Trophoblast cell (in vitro differentiated cells and primary cell): ENCODE data around the gene CNN3.
A peak's percentile ranks its signal among the peaks of the same experiment; 100 is the strongest.

Experiments used
- DNase-seq, 2 donors: peaks; one replicate each; pipeline ENCODE4 v3.0.0-alpha.2; 2016
- H2AFZ ChIP-seq: 2 replicates; pipeline ENCODE4 v1.6.1; 2013; ENCODE audit warnings: low read length, moderate library complexity, mild to moderate bottlenecking; ENCODE audit not compliant: insufficient read depth, poor library complexity
- H2AK5ac ChIP-seq: 2 replicates; pipeline ENCODE4 v1.6.1; 2013; ENCODE audit warnings: mild to moderate bottlenecking, low read length
- H2BK120ac ChIP-seq: 2 replicates; pipeline ENCODE4 v1.6.1; 2013; ENCODE audit warnings: low read length, mild to moderate bottlenecking, moderate library complexity; ENCODE audit not compliant: insufficient read depth, poor library complexity
- H2BK12ac ChIP-seq: 2 replicates; pipeline ENCODE4 v1.6.1; 2013; ENCODE audit warnings: mild to moderate bottlenecking, low read length, moderate library complexity
- H2BK5ac ChIP-seq: 2 replicates; pipeline ENCODE4 v1.6.1; 2013; ENCODE audit warnings: low read length, low read depth, moderate library complexity, mild to moderate bottlenecking; ENCODE audit not compliant: poor library complexity
- H3K14ac ChIP-seq: 2 replicates; pipeline ENCODE4 v1.6.1; 2013; ENCODE audit warnings: mild to moderate bottlenecking, low read length
- H3K18ac ChIP-seq: 2 replicates; pipeline ENCODE4 v1.6.1; 2013; ENCODE audit warnings: mild to moderate bottlenecking, low read length
- H3K23ac ChIP-seq: 2 replicates; pipeline ENCODE4 v1.6.1; 2013; ENCODE audit warnings: low read length
- H3K27ac ChIP-seq: 2 replicates; pipeline ENCODE4 v1.5.1; 2013; ENCODE audit warnings: low read depth, mild to moderate bottlenecking, inconsistent platforms, low read length, moderate library complexity
- H3K27me3 ChIP-seq: 2 replicates; pipeline ENCODE4 v1.6.1; 2013; ENCODE audit warnings: inconsistent platforms, mild to moderate bottlenecking, low read length, moderate library complexity; ENCODE audit not compliant: insufficient read depth
- H3K36me3 ChIP-seq, 2 experiments: 1 replicate in 1 of 2; 2 replicates in 1 of 2; pipeline ENCODE4 v1.6.1; 2013; ENCODE audit warnings: low read length in 2 of 2, mild to moderate bottlenecking in 2 of 2, moderate library complexity in 1 of 2; ENCODE audit not compliant: insufficient read depth in 2 of 2, control insufficient read depth in 1 of 2
- H3K4ac ChIP-seq: 2 replicates; pipeline ENCODE4 v1.6.1; 2013; ENCODE audit warnings: low read depth, mild to moderate bottlenecking, low read length, moderate library complexity
- H3K4me1 ChIP-seq, 2 experiments: 1 replicate in 1 of 2; 2 replicates in 1 of 2; pipeline ENCODE4 v1.6.1; 2013; ENCODE audit warnings: low read length in 2 of 2, mild to moderate bottlenecking in 2 of 2, moderate library complexity in 1 of 2; ENCODE audit not compliant: insufficient read depth in 2 of 2, control insufficient read depth in 1 of 2
- H3K4me2 ChIP-seq: 2 replicates; pipeline ENCODE4 v1.6.1; 2013; ENCODE audit warnings: inconsistent platforms, mild to moderate bottlenecking, low read length, moderate library complexity
- H3K4me3 ChIP-seq: 2 replicates; pipeline ENCODE4 v1.5.1; 2013; ENCODE audit warnings: mild to moderate bottlenecking, low read depth, low read length, inconsistent platforms
- H3K79me1 ChIP-seq: one replicate; pipeline ENCODE4 v1.6.1; 2013; ENCODE audit warnings: low read length
- H3K79me2 ChIP-seq: 2 replicates; pipeline ENCODE4 v1.6.1; 2013; ENCODE audit warnings: low read length, mild to moderate bottlenecking; ENCODE audit not compliant: control insufficient read depth, insufficient read depth, poor library complexity
- H3K9ac ChIP-seq: 2 replicates; pipeline ENCODE4 v1.6.1; 2013; ENCODE audit warnings: mild to moderate bottlenecking, low read length
- H3K9me3 ChIP-seq: 2 replicates; pipeline ENCODE4 v1.6.1; 2013; ENCODE audit warnings: low read depth, mild to moderate bottlenecking, control low read depth, inconsistent platforms, low read length; ENCODE audit not compliant: insufficient read depth
- H4K12ac ChIP-seq: 2 replicates; pipeline ENCODE4 v1.6.1; 2013; ENCODE audit warnings: low read depth, mild to moderate bottlenecking, low read length, moderate library complexity
- H4K8ac ChIP-seq: 2 replicates; pipeline ENCODE4 v1.6.1; 2013; ENCODE audit warnings: low read depth, mild to moderate bottlenecking, low read length, moderate library complexity
- H4K91ac ChIP-seq: one replicate; pipeline ENCODE4 v1.6.1; 2013; ENCODE audit warnings: low read depth, mild to moderate bottlenecking, low read length, moderate library complexity
- WGBS: extraction: QIAGEN DNeasy Blood & Tissue Kit; methylation state at CpG from one replicate; pipeline ENCODE4 v1.1.7; 2013; ENCODE audit warnings: missing lambda C conversion rate; ENCODE audit not compliant: insufficient read length, insufficient coverage; ENCODE audit errors: extremely low coverage; 5-methylcytosine and 5-hydroxymethylcytosine counted together

Gene CNN3

GRCh38 chr1:94866164-94866807 lies 60.6 kb downstream of the CNN3 start:
- Histone ChIP-seq H3K14ac (peak overlapping the region; percentile 1), H3K9ac (no peak overlapping the region), H3K9me3 (peaks cover 2% of the 10 kb centered on the region), H4K91ac (peak overlapping the region; percentile 8), H2AK5ac (no peak overlapping the region), H3K4me3 (no peak overlapping the region), H3K79me2 (peaks cover 1% of the 10 kb centered on the region), H3K27me3 (no peaks in the 10 kb centered on the region), H2BK120ac (peak overlapping the region; percentile 11), H2BK12ac (peak overlapping the region; percentile 36), H3K4me2 (no peak overlapping the region), H3K18ac (no peak overlapping the region), H3K79me1 (peaks cover 31% of the 10 kb centered on the region), H3K4ac (no peak overlapping the region), H2BK5ac (peak overlapping the region; percentile 10), H3K27ac (peak overlapping the region; percentile 78), H3K23ac (no peak overlapping the region), H3K36me3 (no peaks in the 10 kb centered on the region), H3K4me1 (peaks cover 22 to 29% of the 10 kb centered on the region in 2 experiments), H4K12ac (no peak overlapping the region), H2AFZ (no peak overlapping the region), H4K8ac (peak overlapping the region; percentile 1)
- no peak for DNase-seq
- WGBS = no CpG with 5 or more reads among the region's 4 CpGs

- peak overlapping the region; percentile 84 for H2BK120ac ChIP-seq
- 100% methylated on average over 1 of the region's 4 CpGs for WGBS
These were observed 61.5 kb downstream of the CNN3 start for GRCh38 chr1:94865360-94865759.

GRCh38 chr1:94864821-94865220 lies 62.1 kb downstream of the CNN3 start:
- H3K27me3 ChIP-seq = no peaks in the 10 kb centered on the region
- H3K36me3 ChIP-seq = no peaks in the 10 kb centered on the region
- H2AK5ac ChIP-seq = no peak overlapping the region
- peak overlapping the region; percentile 44 for H4K8ac ChIP-seq
- H2AFZ ChIP-seq = peak overlapping the region; percentile 44
- WGBS = no CpG with 5 or more reads among the region's 9 CpGs
- H3K79me2 ChIP-seq = peaks cover 1% of the 10 kb centered on the region
- H3K14ac ChIP-seq = peak overlapping the region; percentile 51
- peak overlapping the region; percentile 10 for H3K4me2 ChIP-seq
- peak overlapping the region; percentile 63 for H2BK12ac ChIP-seq
- H3K4me3 ChIP-seq = no peak overlapping the region
- H3K23ac ChIP-seq = no peak overlapping the region
- H2BK5ac ChIP-seq = peak overlapping the region; percentile 47
- H3K79me1 ChIP-seq = peaks cover 27% of the 10 kb centered on the region
- H2BK120ac ChIP-seq = peak overlapping the region; percentile 66
- DNase-seq = peak; percentile 80 to 85
- peaks cover 2% of the 10 kb centered on the region for H3K9me3 ChIP-seq
- H3K9ac ChIP-seq = no peak overlapping the region
- no peak overlapping the region for H3K4ac ChIP-seq
- no peak overlapping the region for H3K18ac ChIP-seq
- no peak overlapping the region for H4K12ac ChIP-seq
- H3K4me1 ChIP-seq = peaks cover 21 to 22% of the 10 kb centered on the region in 2 experiments
- peak overlapping the region; percentile 85 for H3K27ac ChIP-seq
- H4K91ac ChIP-seq = no peak overlapping the region

More at GRCh38 chr1:94865360-94865759, 61.5 kb downstream of the CNN3 start:
- Histone ChIP-seq H3K18ac (no peak overlapping the region), H3K4me3 (no peak overlapping the region), H2BK5ac (peak overlapping the region; percentile 97), H4K8ac (peak overlapping the region; percentile 84), H3K27ac (peak overlapping the region; percentile 85), H3K4ac (peak overlapping the region; percentile 10), H4K12ac (no peak overlapping the region), H4K91ac (peak overlapping the region; percentile 94), H3K4me2 (no peak overlapping the region), H3K9ac (no peak overlapping the region), H3K14ac (peak overlapping the region; percentile 63), H2AFZ (peak overlapping the region; percentile 8), H2BK12ac (peak overlapping the region; percentile 80), H3K27me3 (no peaks in the 10 kb centered on the region), H3K23ac (no peak overlapping the region), H3K79me1 (peaks cover 27% of the 10 kb centered on the region), H2AK5ac (peak overlapping the region; percentile 93), H3K4me1 (peaks cover 22% of the 10 kb centered on the region in 2 experiments), H3K79me2 (peaks cover 1% of the 10 kb centered on the region), H3K9me3 (peaks cover 2% of the 10 kb centered on the region), H3K36me3 (no peaks in the 10 kb centered on the region)
- DNase-seq = peak in 1 of 2 donors; percentile 23

- peak overlapping the region; percentile 44 for H3K4me2 ChIP-seq
- no peaks in the 10 kb centered on the region for H3K36me3 ChIP-seq
- no peak overlapping the region for H4K91ac ChIP-seq
- H3K9me3 ChIP-seq = peaks cover 2% of the 10 kb centered on the region
- H3K79me1 ChIP-seq = peaks cover 28% of the 10 kb centered on the region
- H2BK5ac ChIP-seq = peak overlapping the region; percentile 45
- no peak overlapping the region for H3K23ac ChIP-seq
- H4K12ac ChIP-seq = no peak overlapping the region
- H3K27ac ChIP-seq = peak overlapping the region; percentile 85
- no peak overlapping the region for H2AK5ac ChIP-seq
- H2BK120ac ChIP-seq = peak overlapping the region; percentile 26
- H3K4me1 ChIP-seq = peaks cover 20 to 21% of the 10 kb centered on the region in 2 experiments
- peaks cover 1% of the 10 kb centered on the region for H3K79me2 ChIP-seq
- no peak overlapping the region for H2AFZ ChIP-seq
- no peak overlapping the region for H2BK12ac ChIP-seq
- no peak overlapping the region for H3K9ac ChIP-seq
- no peaks in the 10 kb centered on the region for H3K27me3 ChIP-seq
- no peak overlapping the region for H3K18ac ChIP-seq
- no CpG with 5 or more reads among the region's 4 CpGs for WGBS
- no peak overlapping the region for H3K4me3 ChIP-seq
- H3K14ac ChIP-seq = no peak overlapping the region
- H4K8ac ChIP-seq = no peak overlapping the region
- no peak overlapping the region for H3K4ac ChIP-seq
- DNase-seq = peak; percentile 83 to 90
These were observed 63.0 kb downstream of the CNN3 start for GRCh38 chr1:94863919-94864318.
